GM19240 (cell line): ENCODE results near the gene CLDN11.

Experiments
- DNase-seq: peaks from one replicate; pipeline ENCODE4 v3.0.0; 2011; ENCODE audit warnings: low spot score; ENCODE audit not compliant: insufficient read length

Gene CLDN11

DNA sequence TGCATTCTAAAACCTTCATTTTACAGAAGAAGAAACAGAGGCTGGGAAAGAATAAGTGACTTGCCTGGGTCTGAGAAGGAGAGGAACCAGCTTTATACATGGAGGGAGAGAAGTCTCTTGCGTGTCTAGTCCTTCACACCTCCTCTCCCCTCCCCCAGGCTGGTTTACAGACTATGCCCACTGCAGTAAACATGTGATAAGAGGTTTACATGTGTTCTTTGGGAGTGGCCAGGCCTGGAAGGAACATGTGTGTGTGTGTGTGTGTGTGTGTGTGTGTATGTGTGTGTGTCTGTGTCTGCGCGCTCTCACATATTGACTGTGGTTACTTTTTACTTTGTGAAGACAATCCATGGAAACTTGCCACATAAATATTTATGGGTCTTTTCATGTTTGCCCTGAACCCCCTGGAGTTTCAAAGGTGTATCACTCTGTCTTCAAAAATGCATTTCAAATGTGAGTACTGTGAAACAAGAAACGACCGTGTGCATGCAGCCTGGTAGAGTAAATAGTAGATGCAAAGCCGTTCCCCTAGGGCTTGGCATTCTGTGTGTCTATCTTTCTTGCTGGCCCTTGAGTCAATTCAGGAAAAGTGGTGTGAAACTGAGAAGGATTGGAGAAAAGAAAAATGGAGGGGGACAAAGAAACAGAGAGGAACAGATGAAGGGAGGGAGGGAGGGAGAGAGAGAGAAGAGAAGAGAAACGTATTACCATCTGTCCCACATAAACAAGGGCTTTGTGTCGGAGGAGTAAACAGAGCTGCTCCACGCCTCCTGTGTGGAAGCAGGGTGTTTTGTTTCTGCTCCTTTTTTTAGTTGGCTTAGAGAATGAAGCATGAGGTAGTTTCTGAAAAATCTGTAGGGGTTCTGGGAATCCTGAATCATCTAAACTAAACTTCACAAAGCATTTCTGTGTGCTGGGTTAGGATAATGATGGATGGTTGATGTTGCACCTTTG is 51.7 kb downstream of the CLDN11 start:
- no peak for DNase-seq

DNA sequence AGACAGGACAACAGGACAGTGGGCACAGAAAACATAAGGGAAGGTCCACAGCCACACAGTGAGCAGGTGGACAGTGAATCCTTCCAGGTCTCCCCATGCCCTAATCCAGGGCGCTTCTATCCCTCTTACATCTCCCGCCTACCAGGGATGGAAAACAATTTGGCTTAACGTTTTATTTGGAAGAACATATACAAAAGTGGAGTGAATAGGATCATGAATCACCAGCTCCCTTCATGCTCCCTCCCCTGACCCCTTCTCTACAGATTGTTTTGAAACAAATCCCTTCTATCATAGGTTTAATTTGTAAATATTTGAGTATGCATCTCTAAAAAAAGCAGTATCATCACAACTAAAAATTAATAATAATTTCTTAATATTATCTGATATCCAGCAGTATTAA is 52.5 kb downstream of the CLDN11 start:
- no peak for DNase-seq

DNA sequence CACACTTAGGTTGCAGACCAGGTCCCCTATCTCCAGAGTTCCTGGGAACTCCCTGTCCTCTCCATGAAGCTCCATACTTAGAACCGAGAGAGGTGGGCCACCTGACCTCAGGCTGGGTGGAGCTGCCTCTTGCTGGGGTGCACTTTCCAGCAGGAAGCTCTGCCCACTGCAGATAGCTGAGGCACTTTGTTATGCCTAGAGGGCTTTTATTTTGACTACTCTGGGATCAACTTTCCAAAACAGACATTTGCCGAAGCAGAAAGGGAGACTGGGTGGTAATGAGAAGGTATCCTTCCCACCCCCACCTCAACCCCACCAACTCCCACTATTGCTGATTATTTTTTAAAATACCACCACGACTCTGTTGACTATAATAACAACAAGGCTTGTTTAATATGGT is 54.7 kb downstream of the CLDN11 start:
- no peak for DNase-seq

DNA sequence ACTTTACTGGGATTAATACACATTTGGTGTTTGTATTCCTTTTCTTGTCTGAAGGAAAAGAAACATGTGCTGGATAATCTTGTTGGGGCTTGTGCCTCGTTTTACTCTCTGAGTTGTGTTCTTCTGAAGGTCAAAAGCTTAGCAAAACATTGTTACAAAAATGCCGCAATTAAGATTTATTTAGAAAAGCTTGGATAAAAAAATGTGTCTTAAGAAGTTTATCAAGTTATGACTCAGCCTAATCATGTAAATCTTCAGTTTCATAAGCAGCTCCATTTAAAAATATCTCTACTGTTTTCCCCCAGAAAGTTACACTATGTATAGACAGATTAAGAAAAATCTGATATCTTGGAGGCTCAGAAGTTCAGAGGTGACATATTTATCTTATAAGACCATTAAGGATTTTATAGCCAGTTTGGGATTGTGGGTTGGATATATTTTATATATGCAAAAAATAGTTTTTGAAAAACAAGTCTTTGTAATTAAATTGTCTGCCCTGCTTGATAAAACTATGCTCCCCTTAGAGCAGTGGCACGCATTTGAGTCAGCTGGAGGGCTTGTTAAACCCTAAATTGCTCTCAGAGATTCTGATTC is 56.5 kb downstream of the CLDN11 start:
- DNase-seq: no peak

DNA sequence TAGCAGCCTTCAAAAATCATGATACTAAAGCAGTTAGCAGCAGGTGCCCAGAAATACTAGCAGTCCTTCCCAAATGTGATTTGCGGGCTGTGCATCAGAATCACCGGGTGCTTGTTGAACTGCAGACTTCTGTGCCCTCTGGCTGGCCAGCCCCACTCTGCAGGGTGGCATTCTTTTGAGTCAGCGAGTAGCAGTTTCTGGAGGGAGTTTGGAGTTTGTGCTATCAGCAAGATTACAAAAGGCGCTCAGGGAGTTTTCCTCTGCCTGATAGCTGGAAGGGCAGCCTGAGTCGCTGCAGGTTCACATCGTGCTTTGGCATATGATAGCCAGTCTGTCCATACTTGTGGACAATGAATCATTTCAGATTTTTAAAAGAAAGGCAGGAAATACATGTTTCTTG is 57.6 kb downstream of the CLDN11 start:
- DNase-seq: no peak

DNA sequence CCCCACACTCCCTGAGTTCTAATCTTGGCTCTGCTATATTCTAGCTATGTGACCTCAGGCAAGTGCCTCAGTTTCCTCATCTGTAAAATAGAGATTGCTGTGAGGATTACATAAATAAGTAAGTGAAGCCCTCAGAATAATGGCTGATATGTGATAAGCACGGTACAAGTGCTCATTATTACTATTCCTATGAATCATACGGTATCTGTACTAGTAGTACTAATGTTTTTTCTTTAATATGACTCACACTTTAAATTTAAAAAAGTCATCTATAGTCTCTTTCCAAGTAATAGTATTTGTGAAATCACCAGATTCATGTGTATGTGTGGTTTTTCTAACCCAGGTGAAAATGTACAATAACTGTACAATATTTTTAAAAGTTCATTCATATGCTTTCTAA is 58.7 kb downstream of the CLDN11 start:
- DNase-seq: no peak

DNA sequence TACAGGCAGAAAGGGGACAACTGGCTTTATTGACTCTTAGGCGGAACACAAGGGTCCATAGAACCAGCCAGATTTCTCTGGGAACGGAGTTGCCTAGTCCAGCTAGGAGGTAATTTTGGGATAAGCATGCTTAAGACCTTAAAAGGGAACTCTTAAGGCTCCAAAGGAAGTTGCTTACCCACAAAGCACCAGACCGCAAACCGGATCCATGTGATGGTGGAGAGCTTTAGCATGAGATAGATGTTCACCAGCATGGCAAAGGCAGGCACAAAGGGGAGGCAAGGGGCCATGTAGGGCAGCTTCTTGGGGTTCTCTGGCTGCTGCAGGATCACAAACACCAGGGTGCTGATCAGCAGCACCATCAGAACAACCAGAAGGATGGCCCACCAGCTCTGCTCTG is 61.4 kb downstream of the CLDN11 start:
- DNase-seq: no peak

DNA sequence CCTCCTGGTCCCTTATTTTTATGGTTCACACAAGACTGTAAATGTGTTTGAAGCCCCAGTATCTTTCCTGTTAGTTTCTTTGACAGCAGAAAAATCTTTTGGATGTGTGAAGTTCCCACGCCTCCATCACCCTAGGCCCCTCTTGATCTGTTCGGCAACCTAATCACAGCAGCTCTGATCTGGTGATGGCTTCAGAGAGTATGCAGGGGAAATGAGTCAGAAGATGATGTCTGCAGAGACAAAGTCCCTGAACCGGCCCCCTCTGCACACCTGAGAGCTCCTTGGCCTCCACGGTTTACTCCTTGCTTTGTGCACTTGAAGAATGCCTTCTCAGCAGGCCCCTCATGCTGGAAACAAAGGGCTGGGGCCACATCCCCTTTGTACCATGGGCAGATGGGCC is 63.5 kb downstream of the CLDN11 start:
- no peak for DNase-seq

DNA sequence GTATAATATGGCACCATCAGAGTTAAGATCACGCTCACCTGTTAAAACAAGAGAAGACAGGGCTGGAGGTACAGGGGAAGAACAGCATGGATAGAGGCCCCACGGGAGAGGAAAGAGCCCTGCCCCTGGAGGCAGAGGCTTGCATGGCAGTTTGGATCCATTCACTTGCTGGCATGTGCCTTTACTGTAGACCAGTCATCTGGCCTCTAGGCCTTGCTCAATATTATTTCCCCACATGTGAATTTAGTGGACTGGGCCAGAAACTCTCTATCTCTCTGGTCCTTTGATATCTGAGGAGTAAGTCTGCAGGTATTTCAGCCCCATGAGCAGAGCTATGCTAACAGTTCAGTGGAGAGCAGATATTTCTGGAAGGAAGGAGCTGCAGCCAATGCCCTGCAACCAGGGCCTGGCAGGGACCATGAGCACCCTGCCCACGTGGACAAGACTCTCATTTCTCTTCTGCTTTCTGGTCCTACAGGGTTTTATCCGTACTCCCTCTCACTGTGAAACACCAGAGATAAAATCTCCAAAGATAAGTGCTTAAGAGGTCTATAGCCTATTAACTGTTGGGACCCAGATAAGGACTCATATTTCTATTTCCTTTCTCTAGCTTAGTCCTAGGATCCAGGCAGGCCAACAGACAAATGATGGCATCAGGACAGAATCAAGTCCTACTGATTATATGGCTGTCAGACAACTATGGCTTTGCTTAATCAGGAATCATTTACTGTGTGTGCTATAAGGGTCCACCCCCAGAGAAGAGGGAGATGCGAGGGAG is 65.0 kb downstream of the CLDN11 start:
- DNase-seq: no peak
